ENCODE measurements around the gene LRRC8D.

Gene LRRC8D

GRCh38 chr1:89807503-89807902 lies 13.3 kb upstream of the LRRC8D start:
- DNase-seq (ENCODE audit: low read depth in 2 of 2) = no peak

GRCh38 chr1:89807983-89808382 lies 12.8 kb upstream of the LRRC8D start:
- DNase-seq (ENCODE audit: low read depth in 2 of 2) = no peak

DNA sequence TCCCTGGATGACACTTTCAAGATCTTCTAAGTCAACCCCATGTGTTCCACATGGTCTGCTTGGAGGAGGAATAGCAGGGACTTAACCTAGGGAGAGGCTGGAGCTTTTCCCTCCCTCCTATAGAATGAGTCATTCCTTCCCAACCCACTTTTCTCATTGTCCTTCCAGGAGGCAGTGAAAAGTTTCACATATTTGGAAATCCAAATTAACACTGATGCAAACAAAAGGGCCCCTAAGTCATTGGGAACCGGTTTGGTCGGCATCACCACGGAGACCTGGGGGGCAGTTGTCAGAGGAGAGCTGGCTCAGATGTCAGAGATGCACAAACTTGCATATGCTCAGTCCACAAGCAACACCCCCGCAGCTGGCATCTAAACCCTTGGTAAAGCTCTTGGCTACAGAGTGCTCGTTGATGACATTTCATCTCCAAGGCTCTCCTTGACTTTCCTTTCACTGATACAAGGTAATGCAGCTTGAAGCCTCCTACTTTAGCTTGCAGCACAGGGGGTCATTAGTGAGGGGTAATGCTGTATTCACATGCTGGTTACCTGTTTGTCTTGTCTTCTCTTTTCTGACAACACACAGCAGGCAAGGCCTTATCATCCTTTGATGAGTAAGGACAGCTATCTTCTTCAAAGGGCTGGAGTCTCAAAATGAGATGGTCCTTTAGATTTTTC lies 12.3 kb upstream of the LRRC8D start:
- no peak for DNase-seq (ENCODE audit: low read depth in 2 of 2)

DNA sequence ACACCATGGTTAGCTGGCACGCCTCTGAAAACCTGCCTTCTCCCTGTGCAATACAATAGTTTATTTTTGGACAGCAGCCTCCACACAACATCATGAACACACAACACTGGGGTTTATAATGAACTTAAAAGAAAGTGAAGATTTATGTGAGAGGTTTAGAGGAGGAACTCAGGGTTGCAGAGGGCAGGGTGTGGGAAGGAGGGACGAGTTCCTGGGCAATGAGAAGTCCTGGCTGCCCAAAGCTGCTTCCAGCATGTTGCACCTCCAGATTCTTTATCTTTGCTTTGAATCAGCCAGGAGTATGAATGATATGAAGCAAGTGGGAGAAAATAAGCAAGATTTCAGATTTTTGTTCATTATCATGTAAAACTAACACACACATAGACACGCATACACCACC lies 11.3 kb upstream of the LRRC8D start:
- no peak for DNase-seq (ENCODE audit: low read depth in 2 of 2)

- no peak for DNase-seq (ENCODE audit: low read depth in 2 of 2)
Measured at GRCh38 chr1:89810302-89810701, 10.5 kb upstream of the LRRC8D start.

DNA sequence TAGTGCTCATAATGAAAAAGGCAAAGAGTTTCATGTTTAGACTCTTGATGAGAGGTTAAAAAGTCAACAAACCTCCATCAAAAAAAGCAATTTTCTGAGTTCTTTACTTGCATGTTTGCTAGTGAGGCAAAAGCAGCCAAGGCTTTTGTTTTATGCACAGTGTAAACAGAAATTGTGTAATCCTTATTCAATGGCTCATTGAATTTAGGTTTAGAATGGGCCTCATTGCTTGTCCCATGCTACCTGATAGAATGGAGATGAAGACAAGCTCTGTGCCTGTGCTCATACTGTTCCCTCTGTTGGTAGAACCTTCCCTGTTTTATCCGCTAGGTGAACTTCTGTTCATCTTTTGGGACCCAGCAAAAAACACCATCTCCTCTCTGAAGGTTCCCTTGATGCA lies 10.0 kb upstream of the LRRC8D start:
- DNase-seq (ENCODE audit: low read depth in 2 of 2) = no peak

DNA sequence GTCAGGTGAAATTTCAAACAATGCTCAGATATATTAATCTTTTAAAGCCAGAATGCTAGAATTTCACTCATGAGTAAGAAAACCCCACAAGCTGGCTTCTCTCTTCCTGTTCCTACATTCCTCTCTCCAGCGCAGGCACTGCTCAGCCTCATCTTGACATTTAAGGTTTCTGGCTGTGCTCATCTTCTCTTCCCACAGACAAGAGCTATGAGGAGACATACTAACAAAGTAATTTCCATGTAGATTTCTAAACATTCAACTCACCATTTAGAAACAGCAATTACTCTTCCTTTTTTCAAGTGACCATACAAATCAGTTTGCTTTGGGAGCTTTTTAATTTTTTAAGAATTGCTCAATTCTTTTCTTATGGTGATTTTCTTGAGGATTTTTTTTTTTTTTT lies 7.8 kb upstream of the LRRC8D start:
- DNase-seq (ENCODE audit: low read depth in 2 of 2) = no peak

GRCh38 chr1:89815040-89815439 lies 5.8 kb upstream of the LRRC8D start:
- DNase-seq (ENCODE audit: low read depth in 2 of 2) = no peak

- DNase-seq (ENCODE audit: low read depth in 2 of 2) = no peak
Measured at GRCh38 chr1:89815611-89816010, 5.2 kb upstream of the LRRC8D start.

- DNase-seq (ENCODE audit: low read depth in 2 of 2) = no peak
Measured at GRCh38 chr1:89816366-89816765, 4.5 kb upstream of the LRRC8D start.

- DNase-seq (ENCODE audit: low read depth in 2 of 2) = peak; percentile 47 to 54
Measured at GRCh38 chr1:89821322-89822108, 683 bp downstream of the LRRC8D start.

- DNase-seq (ENCODE audit: low read depth in 2 of 2) = no peak
Measured at GRCh38 chr1:89822109-89822962, 1.5 kb downstream of the LRRC8D start.

GRCh38 chr1:89822999-89823628 lies 2.3 kb downstream of the LRRC8D start:
- no peak for DNase-seq (ENCODE audit: low read depth in 2 of 2)

DNA sequence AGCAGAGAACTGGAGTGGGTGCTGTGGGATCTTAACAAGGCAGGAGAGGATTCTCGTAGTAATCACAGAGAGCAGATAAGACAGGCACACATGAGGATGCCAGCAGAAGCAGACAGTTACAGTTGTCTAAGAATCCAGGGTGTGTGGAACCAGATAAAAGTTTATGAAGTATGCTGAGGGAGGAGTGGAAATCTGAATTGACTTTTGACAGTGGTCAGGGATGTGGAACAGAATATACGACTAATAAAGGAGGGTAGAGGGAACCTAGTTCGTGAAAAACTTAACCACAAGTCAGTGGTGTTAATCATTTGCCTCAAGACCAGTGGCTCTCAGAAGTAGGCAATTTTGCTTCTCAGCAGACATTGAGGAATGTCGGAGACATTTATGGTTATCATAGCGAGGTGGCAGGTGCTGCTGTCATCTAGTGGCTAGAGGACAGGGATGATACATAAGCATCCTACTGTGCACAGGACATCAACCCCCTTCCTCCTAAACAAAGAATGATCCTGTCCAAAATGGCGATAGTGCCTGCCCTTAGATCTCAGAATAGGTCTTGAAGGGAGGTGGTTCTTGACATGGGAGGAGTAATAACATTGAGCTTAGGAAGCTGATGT lies 3.0 kb downstream of the LRRC8D start:
- DNase-seq (ENCODE audit: low read depth in 2 of 2) = no peak

DNA sequence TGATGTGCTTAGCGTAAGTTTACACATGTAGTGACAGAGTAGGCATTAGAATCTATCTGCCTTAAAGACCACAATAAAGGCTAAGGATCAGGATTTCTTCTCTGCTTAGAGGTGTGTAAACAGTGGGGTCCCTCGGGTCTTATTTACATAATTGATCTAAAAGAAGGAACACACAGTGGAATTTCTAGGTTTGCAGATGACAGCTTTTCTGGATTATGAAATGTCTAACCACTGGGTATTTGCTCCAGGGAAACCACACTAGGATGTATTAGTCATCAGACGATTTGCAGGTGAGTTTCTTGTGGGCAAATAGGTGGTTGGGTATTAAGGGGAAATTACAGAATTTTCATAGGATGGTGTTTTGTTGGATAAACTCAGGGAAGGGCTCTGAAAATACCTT lies 5.8 kb downstream of the LRRC8D start:
- DNase-seq (ENCODE audit: low read depth in 2 of 2) = no peak

DNA sequence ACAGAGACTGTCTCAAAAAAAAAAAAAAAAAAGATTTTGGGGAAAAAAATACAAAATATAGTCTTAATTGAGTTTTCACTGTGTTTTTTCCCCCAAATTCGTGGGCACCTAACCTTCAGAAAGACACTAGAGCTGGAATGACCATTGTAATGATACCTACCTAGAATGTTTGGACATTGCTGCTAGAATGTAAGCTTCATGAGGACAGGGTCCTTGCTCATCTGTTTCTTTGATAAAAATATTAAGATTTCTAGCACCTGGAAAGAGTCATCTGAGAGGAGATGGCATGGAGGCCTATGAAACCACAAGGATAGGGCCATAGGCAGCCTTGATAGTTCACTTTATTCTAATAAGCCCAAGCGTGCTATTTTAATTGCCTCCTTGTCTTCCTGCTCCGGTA lies 6.5 kb downstream of the LRRC8D start:
- DNase-seq (ENCODE audit: low read depth in 2 of 2) = no peak

DNA sequence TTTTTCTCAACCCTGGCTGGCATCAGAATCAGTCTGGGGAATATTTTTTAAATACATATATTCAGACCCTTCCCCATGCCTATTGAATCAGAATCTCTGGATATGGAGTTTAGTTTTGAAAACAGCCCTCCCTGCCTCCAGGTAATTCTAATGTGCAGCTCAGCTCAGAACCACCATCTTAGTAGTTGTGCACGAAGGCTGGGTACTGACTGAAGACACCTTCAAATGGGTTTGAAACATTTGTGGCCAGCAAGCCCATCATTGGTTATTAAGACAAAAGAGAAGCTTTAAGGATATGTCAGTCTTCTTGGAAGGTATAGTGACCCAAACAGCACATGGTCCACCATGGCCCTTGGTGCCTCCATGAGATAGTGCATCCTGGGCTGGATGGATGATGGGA lies 7.1 kb downstream of the LRRC8D start:
- DNase-seq (ENCODE audit: low read depth in 2 of 2) = no peak

GRCh38 chr1:89829186-89829585 lies 8.4 kb downstream of the LRRC8D start:
- no peak for DNase-seq (ENCODE audit: low read depth in 2 of 2)

DNA sequence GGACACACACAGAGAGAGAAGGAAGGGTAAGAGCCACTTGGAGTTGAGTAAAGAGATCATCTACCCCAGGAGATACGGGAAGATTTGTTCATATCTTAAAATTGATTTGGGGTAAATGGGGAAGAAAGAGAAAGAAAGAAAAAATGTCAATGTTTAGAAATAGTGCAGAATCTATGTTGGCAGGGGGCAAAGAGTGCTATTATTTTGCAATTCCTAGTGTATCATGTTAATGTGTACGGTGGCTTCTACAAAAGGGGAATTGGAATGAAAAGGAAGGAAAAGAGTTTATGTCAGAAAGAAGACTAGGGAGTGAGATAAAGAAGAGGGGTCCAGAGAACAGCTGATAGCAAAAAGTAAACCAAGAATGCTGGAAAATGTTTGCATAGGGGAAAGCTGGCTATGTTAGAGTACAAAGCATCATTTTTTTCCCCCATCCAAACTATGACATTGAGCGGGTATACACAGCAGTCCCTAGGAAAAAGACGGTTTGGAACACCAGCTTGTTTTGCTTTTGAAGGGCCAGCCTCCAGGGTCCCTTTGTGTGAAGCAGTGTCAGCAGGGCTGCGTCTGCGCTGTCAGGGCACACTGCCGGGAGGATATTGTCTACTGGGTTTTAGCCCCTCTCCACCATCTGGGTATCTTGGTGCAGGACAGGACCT lies 10.8 kb downstream of the LRRC8D start:
- no peak for DNase-seq (ENCODE audit: low read depth in 2 of 2)

- no peak for DNase-seq (ENCODE audit: low read depth in 2 of 2)
Measured at GRCh38 chr1:89832496-89833127, 11.8 kb downstream of the LRRC8D start.
